Kidney (tissue), 14 donors: Measurements from ENCODE around the gene HAPLN1. TPM values are rescaled to one million over a fixed set of nuclear protein-coding genes. Genes with fewer than 3 reads are reported as not detected.

Experiments
- DNase-seq, 5 donors: peaks; one replicate each; pipeline ENCODE4 v3.0.0-alpha.2; 2013 to 2020
- FAIRE-seq: peaks from 2 replicates; lab custom pipeline; 2012; peaks lifted over from hg19 to GRCh38; lab: Jason Lieb, UNC
- H3K27ac ChIP-seq, 2 donors: one replicate each; pipeline ENCODE4 v1.7.0; 2013; ENCODE audit warnings: low read depth in 2 of 2, low read length in 2 of 2, inconsistent platforms in 1 of 2
- H3K27me3 ChIP-seq: one replicate; pipeline ENCODE4 v1.7.1; 2013; ENCODE audit warnings: low read length, inconsistent platforms; ENCODE audit not compliant: control insufficient read depth, insufficient read depth
- H3K36me3 ChIP-seq, 3 donors: one replicate each; pipeline versions ENCODE4 v1.7.0 to v1.7.1; 2013; ENCODE audit warnings: low read length in 3 of 3, control low read depth in 1 of 3, inconsistent platforms in 1 of 3; ENCODE audit not compliant: insufficient read depth in 3 of 3, control insufficient read depth in 2 of 3
- H3K4me1 ChIP-seq, 3 donors: one replicate each; pipeline versions ENCODE4 v1.7.0 to v1.7.1; 2013; ENCODE audit warnings: low read length in 3 of 3, inconsistent platforms in 1 of 3, low read depth in 1 of 3; ENCODE audit not compliant: control insufficient read depth in 2 of 3, insufficient read depth in 2 of 3
- H3K4me3 ChIP-seq, 3 donors: one replicate each; pipeline versions ENCODE4 v1.7.0 to v1.8.1; 2013; ENCODE audit warnings: low read length in 3 of 3, control low read depth in 1 of 3, inconsistent platforms in 1 of 3
- H3K9ac ChIP-seq, 3 donors: one replicate each; pipeline versions ENCODE4 v1.7.0 to v1.7.1; 2013; ENCODE audit warnings: low read length in 3 of 3, control low read depth in 1 of 3, inconsistent platforms in 1 of 3
- H3K9me3 ChIP-seq, 3 donors: one replicate each; pipeline versions ENCODE4 v1.7.0 to v1.7.1; 2013; ENCODE audit warnings: low read length in 3 of 3, control low read depth in 1 of 3, inconsistent platforms in 1 of 3; ENCODE audit not compliant: control insufficient read depth in 2 of 3, insufficient read depth in 1 of 3
- CTCF ChIP-seq: IDR thresholded peaks from 3 replicates; pipeline ENCODE4 v1.5.1; 2012; ENCODE audit warnings: mild to moderate bottlenecking, moderate library complexity, borderline replicate concordance; ENCODE audit not compliant: insufficient read depth; ENCODE audit errors: extremely low read depth
- intact Hi-C: fragments of 100-400 bp; cut with DNase I; formaldehyde crosslinking; loops from one replicate; pipeline ENCODE4 v1.11.1; 2022
- polyA plus RNA-seq: library from polyadenylated mRNA; stranded (reverse); fragments of 350-450 nt; fragmentation: Illumina TruSeq; extraction: RNeasy Lipid Tissue Mini Kit (QIAGEN cat#74804); gene quantifications from one replicate; pipeline ENCODE4 v1.2.3, GENCODE V29; 2014; ENCODE audit warnings: low read depth, low replicate concordance; ENCODE audit not compliant: insufficient read depth
- total RNA-seq: library from RNA; stranded (reverse); fragmentation: NEBNext Ultra II Directional; extraction: Animal tissue kit (Norgen Biotek cat#: 25700); gene quantifications from one replicate; pipeline ENCODE4 v1.2.1, GENCODE V29; 2021
- donor health status: control.
- donor health status: control.
- donor health status: control.
- donor health status: control.
- donor health status: control.
- donor health status: DM: yes; HTN: yes; CAD: no.
- donor health status: Normal renal cell carcinoma (clear cell type).

Gene HAPLN1
- total and polyA plus RNA-seq, 2 donors from 2014 or later = 0.06 to 0.19 TPM

GRCh38 chr5:83653669-83654068 lies 67.0 kb downstream of the HAPLN1 start:
- no peak overlapping the region for H3K9ac ChIP-seq
- DNase-seq = no peak
- FAIRE-seq = no peak
- H3K27me3 ChIP-seq = no peaks in the 10 kb centered on the region
- no peak for TF ChIP-seq CTCF
- no peaks in the 10 kb centered on the region for H3K4me1 ChIP-seq
- no peaks in the 10 kb centered on the region for H3K36me3 ChIP-seq
- H3K4me3 ChIP-seq = no peak overlapping the region
- no peak overlapping the region for H3K27ac ChIP-seq
- intact Hi-C loops = no loop called here
- H3K9me3 ChIP-seq = no peaks in the 10 kb centered on the region

- Histone ChIP-seq H3K4me1 (no peaks in the 10 kb centered on the region), H3K4me3 (no peak overlapping the region), H3K27ac (no peak overlapping the region), H3K36me3 (no peaks in the 10 kb centered on the region), H3K27me3 (no peaks in the 10 kb centered on the region), H3K9me3 (no peaks in the 10 kb centered on the region), H3K9ac (no peak overlapping the region)
- no peak for TF ChIP-seq CTCF
- DNase-seq (no peak), FAIRE-seq (no peak)
- intact Hi-C loops = no loop called here
Measured at GRCh38 chr5:83645936-83646335, 74.7 kb downstream of the HAPLN1 start.

GRCh38 chr5:83644301-83644700 lies 76.4 kb downstream of the HAPLN1 start:
- Histone ChIP-seq H3K36me3 (no peaks in the 10 kb centered on the region), H3K27me3 (no peaks in the 10 kb centered on the region), H3K9ac (no peak overlapping the region), H3K27ac (no peak overlapping the region), H3K4me3 (no peak overlapping the region), H3K9me3 (no peaks in the 10 kb centered on the region), H3K4me1 (no peaks in the 10 kb centered on the region)
- TF ChIP-seq CTCF = no peak
- intact Hi-C loops = no loop called here
- no peak for DNase-seq
- FAIRE-seq = no peak

GRCh38 chr5:83641946-83642345 lies 78.7 kb downstream of the HAPLN1 start:
- no peaks in the 10 kb centered on the region for H3K27me3 ChIP-seq
- intact Hi-C loops = no loop called here
- H3K27ac ChIP-seq = no peak overlapping the region
- no peaks in the 10 kb centered on the region for H3K36me3 ChIP-seq
- H3K4me3 ChIP-seq = no peak overlapping the region
- DNase-seq (no peak), FAIRE-seq (no peak)
- H3K9me3 ChIP-seq = no peaks in the 10 kb centered on the region
- no peak overlapping the region for H3K9ac ChIP-seq
- no peak for TF ChIP-seq CTCF
- no peaks in the 10 kb centered on the region for H3K4me1 ChIP-seq
